ENCODE results near the gene MRTO4. TPM values are rescaled to one million over a fixed set of nuclear protein-coding genes. Genes with fewer than 3 reads are reported as not detected.

MRTO4 gene
- total RNA-seq (ENCODE audit: unreplicated experiment), result 29.1 TPM
- long read RNA-seq, transcript MRTO4-201 (8 exons, 2,315 nt), result major isoform, 13 of 20 reads
- long read RNA-seq, partial matches to known transcripts, result 1 of 20 reads
- long read RNA-seq, other reads (novel, unspliced or antisense), result 5 of 20 reads

DNA sequence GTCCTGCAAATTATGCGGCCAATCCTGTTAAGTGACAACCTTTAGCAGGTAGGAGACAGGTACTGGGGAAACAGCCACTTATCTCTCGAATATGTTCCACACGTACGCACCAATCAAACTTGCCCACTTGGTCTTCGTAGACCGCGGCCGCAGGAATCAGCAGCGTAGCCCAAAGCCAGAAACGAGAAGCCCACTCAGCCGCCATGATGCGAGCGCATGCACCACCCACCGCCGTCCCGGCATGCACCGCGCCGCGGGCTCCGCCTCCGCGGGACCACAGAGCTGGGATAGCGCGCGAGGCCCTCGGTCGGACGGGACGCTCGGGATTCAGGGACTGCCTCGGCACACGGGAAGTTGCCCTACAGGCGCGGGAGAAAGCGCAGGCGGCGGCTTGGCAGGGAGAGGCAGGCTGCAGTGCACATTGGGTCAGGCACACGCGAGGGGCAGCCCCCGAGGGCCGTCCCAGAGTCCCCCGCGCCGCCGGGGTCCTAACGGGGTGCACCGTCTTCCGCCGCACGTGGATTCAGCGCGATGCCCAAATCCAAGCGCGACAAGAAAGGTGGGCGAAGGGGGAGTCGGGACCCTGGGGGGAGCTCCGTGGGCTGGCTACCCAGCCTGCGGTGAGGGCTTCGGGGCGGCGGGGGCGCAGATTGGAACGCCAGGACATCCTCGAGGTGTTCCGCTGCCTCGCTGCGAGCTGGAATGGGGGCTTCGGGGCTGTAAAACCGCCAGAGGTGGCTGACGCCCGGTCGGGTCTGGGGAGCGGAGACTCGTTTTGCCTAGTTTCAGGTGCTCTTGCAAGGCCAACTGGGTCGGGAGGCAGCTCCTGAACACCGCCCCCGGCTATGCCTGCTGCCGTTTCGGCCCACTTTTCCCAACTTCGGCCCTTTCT is at the start of gene MRTO4, which contains the start of gene EMC1:
Gene MRTO4 (plus strand): TSS at position 501 of the 892 bp plus-strand sequence. CDS start 31 bp downstream, at position 532.
Gene EMC1 (minus strand): TSS at position 220 of the 892 bp plus-strand sequence. CDS start 15 bp downstream, at position 205.
- Mint-ChIP-seq H3K9me3 (ENCODE audit: unreplicated experiment) (peaks cover 5% of the 10 kb centered on the region), H3K27me3 (ENCODE audit: unreplicated experiment) (peaks cover 1% of the 10 kb centered on the region), H3K4me1 (ENCODE audit: low read depth, unreplicated experiment) (peaks cover 10% of the 10 kb centered on the region), H3K36me3 (ENCODE audit: unreplicated experiment) (no peaks in the 10 kb centered on the region), H3K27ac (ENCODE audit: unreplicated experiment) (peak within 1 kb of the TSS; percentile 94), H3K4me3 (ENCODE audit: unreplicated experiment) (peak within 1 kb of the TSS; percentile 95)
- TF ChIP-seq, protein P1, sequence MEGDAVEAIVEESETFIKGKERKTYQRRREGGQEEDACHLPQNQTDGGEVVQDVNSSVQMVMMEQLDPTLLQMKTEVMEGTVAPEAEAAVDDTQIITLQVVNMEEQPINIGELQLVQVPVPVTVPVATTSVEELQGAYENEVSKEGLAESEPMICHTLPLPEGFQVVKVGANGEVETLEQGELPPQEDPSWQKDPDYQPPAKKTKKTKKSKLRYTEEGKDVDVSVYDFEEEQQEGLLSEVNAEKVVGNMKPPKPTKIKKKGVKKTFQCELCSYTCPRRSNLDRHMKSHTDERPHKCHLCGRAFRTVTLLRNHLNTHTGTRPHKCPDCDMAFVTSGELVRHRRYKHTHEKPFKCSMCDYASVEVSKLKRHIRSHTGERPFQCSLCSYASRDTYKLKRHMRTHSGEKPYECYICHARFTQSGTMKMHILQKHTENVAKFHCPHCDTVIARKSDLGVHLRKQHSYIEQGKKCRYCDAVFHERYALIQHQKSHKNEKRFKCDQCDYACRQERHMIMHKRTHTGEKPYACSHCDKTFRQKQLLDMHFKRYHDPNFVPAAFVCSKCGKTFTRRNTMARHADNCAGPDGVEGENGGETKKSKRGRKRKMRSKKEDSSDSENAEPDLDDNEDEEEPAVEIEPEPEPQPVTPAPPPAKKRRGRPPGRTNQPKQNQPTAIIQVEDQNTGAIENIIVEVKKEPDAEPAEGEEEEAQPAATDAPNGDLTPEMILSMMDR (IDR thresholded peaks at IDR 0.05; ENCODE audit: partially characterized antibody, unreplicated experiment), result no peak
- DNase-seq, result peak; percentile 95

DNA sequence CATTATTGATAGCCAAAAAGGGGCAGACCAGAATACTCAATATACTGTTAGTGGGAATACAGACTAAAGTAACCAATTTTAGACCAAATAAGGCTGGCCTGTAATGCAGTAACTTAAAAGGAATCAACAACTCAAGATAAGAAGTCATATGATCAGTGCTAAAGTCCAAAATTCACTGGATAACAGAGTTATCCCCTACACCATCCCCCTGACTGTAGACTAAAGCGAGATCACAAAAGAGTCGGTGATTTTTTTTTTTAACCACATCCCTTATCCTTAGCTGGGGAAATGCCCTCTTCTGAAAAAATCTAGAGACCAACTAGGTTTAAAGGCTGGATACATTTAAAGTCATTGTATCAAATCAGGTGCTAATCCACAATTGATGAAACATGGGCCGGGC is 49.2 kb upstream of the MRTO4 start:
- H3K4me3 Mint-ChIP-seq (ENCODE audit: unreplicated experiment), result no peak overlapping the region

DNA sequence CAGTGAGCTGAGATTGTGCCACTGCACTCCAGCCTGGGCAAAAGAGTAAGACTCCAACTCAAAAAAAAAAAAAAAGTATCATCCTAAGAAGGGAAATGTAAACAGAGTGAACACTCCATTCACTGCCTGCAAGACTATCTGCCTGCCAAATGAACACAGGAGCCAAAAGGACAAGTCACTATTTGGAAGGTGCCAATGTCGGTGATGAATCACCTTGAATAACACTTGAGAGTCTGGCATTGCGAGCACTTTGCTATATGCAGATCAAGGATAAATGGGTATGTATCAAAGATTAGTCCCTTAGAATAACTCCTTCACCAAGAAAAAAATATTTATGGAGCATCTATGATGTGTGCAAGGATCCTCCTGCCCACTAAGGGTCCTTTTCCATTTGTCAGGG is 48.2 kb upstream of the MRTO4 start:
- Mint-ChIP-seq H3K4me1 (ENCODE audit: low read depth, unreplicated experiment) (peaks cover 14% of the 10 kb centered on the region), H3K36me3 (ENCODE audit: unreplicated experiment) (no peaks in the 10 kb centered on the region), H3K27me3 (ENCODE audit: unreplicated experiment) (no peaks in the 10 kb centered on the region), H3K9me3 (ENCODE audit: unreplicated experiment) (no peaks in the 10 kb centered on the region), H3K27ac (ENCODE audit: unreplicated experiment) (no peak overlapping the region), H3K4me3 (ENCODE audit: unreplicated experiment) (no peak overlapping the region)
- DNase-seq, result no peak
- TF ChIP-seq, protein P1 (IDR thresholded peaks at IDR 0.05; ENCODE audit: partially characterized antibody, unreplicated experiment), result no peak

More for the DNA sequence above, 49.2 kb upstream of the MRTO4 start:
- Mint-ChIP-seq H3K27me3 (ENCODE audit: unreplicated experiment) (no peaks in the 10 kb centered on the region), H3K36me3 (ENCODE audit: unreplicated experiment) (no peaks in the 10 kb centered on the region), H3K4me1 (ENCODE audit: low read depth, unreplicated experiment) (peaks cover 13% of the 10 kb centered on the region), H3K27ac (ENCODE audit: unreplicated experiment) (no peak overlapping the region), H3K9me3 (ENCODE audit: unreplicated experiment) (no peaks in the 10 kb centered on the region)
- no peak for DNase-seq
- TF ChIP-seq, protein P1 (IDR thresholded peaks at IDR 0.05; ENCODE audit: partially characterized antibody, unreplicated experiment), result no peak

DNA sequence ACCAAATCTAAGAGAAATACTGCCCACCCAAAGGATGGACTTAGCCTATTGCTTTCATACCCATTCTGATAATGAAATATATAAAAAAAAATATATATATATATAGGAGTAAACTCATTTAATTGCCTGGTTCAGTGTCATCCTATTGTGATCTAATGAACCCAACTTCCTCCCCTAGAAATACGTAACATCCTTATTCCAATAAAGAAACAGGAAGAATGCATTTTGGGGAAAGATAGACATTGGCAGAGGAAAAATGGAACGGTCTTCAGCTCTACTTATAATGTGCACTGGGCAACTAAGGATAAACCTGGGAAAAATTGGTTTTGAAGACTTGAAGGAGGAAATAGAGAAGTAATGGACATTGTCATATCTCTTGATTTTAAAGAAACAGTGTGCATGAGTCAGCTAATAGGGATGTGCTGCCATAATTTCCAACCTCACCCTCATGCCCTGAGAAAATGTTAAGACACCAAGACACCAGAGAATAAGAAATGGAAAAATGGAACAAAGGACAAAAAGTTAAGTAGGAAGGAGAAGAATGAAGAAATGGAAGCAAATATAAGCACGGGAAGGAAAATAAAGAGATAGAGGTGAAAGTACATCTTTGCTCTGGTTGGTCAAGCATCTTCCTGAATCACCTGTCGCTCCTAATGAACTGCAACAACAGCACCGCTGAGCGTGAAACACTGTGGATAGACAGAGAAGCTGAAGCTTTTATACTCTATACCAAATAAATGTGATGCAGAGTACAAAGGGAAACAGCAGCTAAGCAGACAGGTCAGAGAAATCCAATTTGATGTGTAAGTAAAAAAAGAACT is 46.9 kb upstream of the MRTO4 start:
- TF ChIP-seq, protein P1 (IDR thresholded peaks at IDR 0.05; ENCODE audit: partially characterized antibody, unreplicated experiment), result no peak
- no peaks in the 10 kb centered on the region for H3K27me3 Mint-ChIP-seq (ENCODE audit: unreplicated experiment)
- H3K36me3 Mint-ChIP-seq (ENCODE audit: unreplicated experiment), result no peaks in the 10 kb centered on the region
- no peak overlapping the region for H3K27ac Mint-ChIP-seq (ENCODE audit: unreplicated experiment)
- peaks cover 19% of the 10 kb centered on the region for H3K4me1 Mint-ChIP-seq (ENCODE audit: low read depth, unreplicated experiment)
- no peak for DNase-seq
- H3K9me3 Mint-ChIP-seq (ENCODE audit: unreplicated experiment), result no peaks in the 10 kb centered on the region
- H3K4me3 Mint-ChIP-seq (ENCODE audit: unreplicated experiment), result no peak overlapping the region

All from glutamatergic neuron (in vitro differentiated cells).